Colon (tissue), 2 donors: ENCODE data around the gene CABCOCO1.
"Not testable (repeated sequence)": the region's sequence is repeated elsewhere in the genome, so short reads cannot be mapped to it uniquely, and the experiment has no call there.

Experiments used
- FAIRE-seq: peaks from 2 replicates; lab custom pipeline; 2012; peaks lifted over from hg19 to GRCh38; lab: Jason Lieb, UNC
- donor health status: control.
- donor health status: control.

CABCOCO1 gene

DNA sequence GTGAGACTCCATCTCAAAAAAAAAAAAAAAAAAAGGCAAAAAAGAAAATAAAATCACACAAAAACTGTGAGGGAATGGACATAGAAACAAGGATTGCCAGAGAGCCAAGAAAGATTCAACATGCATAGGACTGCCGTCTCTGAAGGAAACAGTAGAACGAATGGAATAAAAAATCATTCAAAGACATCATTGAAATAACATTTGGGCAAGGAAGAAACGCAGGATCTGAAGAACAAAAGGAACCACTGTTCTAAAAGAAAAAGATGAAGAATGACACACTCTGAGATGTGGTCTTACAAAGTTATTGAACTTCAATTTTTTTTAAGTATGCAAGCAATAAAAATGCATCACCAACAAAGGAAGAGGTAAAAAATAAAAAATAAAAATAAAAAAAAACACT lies 57.2 kb downstream of the CABCOCO1 start:
- no peak for FAIRE-seq

DNA sequence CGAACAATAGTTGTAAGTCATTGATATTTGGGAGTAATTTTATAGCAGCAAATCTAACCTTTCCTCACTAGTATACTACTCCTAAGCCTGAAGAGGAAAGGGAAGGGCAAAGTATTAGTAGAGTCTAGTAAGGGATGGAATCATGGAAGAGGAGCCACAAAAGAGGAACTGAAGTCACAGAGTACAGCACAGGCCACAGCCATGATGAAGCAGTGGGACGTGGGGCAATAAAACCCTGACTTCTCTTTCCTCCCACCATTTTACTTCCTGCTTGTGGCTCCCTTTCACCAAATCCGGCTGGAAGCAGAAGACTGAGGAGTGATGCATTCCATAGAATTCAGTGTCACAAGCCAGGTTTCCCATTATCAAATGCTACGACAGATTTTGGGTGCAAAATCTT lies 58.7 kb downstream of the CABCOCO1 start:
- no peak for FAIRE-seq

DNA sequence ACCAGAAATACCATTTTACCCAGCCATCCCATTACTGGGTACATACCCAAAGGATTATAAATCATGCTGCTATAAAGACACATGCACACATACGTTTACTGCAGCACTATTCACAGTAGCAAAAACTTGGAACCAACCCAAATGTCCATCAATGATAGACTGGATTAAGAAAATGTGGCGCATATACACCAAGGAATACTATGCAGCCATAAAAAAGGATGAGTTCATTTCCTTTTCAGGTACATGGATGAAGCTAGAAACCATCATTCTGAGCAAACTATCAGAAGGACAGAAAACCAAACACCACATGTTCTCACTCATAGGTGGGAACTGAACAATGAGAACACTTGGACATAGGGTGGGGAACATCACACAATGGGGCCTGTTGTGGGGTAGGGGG lies 62.5 kb downstream of the CABCOCO1 start:
- not testable (repeated sequence) for FAIRE-seq

DNA sequence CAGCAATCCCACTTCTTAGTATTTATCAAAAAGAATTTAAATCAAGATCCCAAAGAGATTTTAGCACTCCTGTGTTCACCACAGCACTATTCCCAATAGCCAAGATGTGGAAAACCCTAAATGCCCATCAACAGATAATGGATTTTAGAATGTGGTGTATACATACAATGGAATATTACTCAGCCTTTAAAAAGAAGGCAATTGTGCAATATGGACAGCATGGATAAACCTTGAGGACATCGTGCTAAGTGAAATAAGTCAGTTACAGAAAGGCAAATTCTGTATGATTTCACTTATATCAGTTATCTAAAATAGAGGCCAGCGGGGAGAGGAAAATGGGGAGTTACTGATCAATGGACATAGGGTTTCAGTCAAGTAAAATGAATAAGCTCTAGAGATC lies 66.9 kb downstream of the CABCOCO1 start:
- no peak for FAIRE-seq

DNA sequence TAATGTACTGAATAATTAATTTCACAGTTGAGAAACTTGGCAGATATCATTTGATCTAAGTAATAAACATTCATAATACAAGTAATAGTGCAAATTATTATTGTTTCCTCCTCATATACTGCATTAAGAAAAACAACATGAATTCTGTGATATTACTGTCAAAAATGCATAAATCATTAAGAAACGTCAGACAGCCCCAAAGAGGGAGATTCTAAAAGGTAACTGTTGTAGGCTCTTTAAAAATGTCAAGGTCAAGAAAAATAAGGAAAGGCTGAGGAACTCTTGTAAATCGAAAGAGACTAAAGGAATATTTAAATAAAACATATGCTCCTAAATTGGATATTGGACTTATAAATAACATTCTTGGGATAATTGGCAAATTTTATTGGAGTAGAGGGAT lies 67.9 kb downstream of the CABCOCO1 start:
- FAIRE-seq = no peak

DNA sequence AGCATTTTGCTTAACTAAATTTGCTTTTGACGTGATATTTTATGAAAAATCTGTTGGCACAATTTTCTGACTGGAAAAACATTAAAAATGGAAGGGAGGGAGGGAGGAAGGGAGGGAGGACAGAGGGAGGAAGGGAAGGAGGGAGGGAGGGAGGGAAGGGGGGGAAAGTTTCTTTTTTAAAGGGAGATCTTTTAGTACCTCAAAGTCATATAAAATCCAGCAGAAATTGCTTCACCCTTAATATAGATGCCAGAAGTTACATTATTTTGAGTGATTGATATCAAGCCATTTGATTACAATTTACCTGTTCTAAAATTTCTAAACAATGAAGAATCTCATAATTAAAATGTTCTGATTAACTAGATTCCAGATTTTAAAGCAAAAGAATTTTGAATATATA lies 68.9 kb downstream of the CABCOCO1 start:
- FAIRE-seq = no peak

DNA sequence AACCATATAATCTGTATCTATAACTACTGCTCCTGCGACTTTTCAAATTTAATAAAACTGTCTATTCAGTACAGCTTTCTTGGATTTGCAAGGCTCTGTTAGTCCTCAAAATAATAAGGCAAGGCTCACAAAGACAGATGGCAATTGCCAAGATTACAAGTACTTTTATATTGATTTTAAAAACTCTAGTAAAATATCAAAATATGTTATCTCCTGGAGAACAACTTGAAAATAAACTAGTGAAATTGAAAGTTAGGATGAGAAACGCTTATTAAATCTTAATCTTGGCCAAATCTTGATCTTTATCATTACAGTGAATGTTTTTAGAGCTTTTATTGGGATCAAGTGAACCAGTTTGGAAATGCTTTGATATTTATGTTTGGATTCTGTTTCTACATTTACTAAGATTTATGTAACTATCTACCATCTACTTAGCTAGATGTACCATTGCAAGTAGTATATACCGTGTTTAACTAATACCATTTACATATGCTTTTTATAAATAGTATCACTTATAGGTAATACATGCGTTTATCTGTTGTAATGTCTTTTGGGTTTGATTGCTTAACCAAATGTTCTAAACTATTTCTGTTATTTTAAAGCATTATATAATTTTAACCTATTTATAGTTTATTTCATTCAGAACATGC lies 70.0 kb downstream of the CABCOCO1 start:
- peak; percentile 78 for FAIRE-seq

DNA sequence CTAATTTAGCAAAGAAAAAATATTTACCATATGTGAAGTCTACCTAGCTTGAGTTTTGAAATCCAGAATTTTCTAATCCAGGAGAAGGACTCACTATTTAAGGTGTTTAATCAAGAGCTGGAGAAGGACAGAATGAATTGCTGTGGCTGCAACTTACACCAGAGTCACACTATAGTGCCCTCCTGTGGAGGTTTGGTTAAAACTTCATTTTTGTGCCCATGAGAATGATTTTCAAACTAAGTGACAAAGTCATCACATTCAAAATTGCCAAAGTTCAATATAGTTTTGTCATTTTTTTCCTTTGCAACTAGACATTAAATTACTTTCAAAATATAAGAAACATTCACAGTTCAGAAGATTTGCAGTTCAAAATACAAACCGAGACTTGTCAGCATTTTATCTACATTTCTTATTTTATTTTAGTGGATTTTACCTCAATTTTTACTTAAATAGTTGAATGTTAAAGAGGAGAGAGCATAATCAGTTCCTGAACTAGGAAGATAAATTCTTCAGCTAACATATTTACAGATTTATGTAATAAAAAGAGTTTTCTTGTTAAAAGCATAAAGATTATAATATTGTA lies 70.7 kb downstream of the CABCOCO1 start:
- peak; percentile 33 for FAIRE-seq

DNA sequence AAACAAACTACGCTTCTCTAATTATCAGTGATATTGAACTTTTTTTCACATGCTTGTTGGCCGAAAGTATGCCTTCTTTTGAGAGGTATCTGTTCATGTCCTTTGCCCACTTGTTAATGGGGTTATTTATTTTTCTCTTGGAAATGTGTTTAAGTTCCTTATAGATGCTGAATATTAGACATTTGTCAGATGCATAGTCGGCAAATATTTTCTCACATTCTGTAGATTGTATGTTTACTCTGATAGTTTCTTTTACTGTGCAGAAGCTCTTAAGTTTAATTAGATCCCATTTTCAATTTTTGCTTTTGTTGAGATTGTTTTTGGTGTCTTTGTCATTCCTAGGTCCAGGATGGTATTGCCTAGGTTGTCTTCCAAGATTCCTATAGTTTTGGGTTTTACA lies 73.2 kb downstream of the CABCOCO1 start:
- FAIRE-seq = no peak

DNA sequence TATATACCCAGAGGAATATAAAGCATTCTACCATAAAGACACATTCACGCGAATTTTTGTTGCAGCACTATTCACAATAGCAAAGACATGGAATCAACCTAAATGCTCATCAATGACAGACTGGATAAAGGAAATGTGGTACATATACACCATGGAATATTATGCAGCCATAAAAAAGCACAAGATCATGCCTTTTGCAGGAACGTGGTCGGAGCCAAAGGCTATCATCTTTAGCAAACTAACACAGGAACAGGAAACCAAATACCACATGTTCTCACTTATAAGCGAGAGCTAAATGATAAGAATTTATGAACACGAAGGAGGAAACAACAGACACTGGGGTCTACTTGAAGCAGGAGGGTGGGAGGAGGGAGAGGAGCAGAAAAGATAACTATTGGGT lies 74.7 kb downstream of the CABCOCO1 start:
- not testable (repeated sequence) for FAIRE-seq

DNA sequence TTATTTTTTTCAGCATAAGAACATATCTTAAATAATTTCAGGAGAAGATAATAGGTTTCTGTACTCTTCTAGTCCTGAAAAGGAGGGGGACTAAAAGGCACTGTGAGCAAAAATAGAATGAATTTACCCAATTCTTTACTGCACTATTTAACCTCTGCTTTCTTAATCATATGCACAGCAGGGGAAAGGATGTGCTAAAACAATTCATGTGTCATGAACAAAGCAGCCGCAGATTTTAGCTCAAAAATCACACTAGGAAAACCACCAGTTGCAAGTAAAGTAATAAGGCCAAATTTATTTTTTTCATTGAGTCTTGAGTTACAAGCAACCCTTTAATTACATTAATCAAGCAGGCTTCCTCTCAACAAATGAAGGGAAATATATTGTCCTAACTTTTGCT lies 80.1 kb downstream of the CABCOCO1 start:
- FAIRE-seq = no peak

DNA sequence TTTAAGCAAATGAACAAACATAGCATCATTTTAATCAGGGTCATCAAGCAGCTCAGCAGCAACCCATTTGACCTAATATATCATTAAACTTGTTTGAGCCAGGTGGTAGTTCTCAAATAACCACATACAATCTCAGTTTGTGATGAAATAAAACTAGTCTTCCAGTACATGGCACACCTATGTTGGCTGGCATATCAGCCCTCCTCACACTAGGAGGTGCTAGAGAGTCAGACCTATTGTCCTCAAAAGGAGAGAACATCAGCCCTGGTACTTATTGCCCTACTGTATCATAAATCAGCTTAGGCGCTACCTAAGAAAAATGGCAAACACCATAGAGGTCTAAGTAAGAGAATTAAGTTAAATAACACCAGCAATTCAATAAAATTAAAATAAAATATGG lies 81.7 kb downstream of the CABCOCO1 start:
- no peak for FAIRE-seq

DNA sequence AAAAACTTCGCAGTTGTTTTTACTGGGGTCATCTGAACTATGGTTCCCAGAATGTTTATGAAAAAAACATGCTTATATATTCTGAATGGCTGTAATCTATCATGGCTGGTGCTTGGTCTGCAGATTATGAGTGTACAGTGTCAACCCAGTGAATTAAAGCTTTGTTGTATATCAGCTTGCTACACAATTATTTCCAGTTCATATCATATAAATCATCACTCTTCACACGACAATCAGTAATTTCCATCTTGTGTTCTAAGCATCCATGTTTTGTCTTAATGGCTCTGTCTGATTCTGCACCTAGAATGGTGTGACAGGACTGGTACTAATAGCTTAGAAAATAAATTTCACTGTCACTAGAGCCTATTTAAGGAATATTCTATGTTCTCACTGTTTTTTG lies 83.6 kb downstream of the CABCOCO1 start:
- FAIRE-seq = no peak

DNA sequence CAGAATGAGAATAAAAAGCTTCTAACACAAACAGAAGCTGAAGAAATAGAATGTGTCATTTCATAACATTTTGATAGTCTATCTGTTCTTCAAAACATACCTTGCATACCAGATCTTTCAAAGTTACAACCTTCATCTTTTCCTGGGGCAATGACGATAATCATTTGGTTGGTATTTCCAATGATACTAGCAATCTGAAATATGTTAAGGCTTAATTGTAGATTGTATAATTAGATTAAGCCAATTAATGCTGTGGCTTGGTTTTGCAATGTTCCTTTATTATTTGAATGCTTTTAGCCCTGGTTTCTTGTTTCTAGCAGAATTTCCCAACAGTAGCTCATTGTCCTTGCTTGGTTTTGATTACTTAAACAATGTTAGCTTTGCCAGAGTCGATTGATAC lies 84.6 kb downstream of the CABCOCO1 start:
- no peak for FAIRE-seq

DNA sequence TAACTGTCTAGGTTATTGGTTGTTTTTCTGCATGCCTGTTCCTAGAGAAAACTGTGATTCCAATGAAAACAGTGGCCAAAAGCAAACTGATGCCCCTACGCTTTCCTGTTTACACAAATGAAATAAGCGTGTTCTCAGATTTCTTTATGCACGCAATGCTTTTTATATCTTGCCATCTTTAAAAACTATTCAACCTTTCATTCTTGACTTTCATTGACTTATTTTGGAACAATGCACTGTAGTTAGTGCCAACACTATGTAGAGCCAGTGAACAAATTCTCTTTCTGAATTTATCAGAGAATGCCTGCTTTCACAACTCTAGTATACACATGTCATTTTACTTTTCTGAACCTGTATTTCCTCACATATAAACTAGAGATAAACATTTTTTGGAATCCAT lies 86.6 kb downstream of the CABCOCO1 start:
- FAIRE-seq = no peak

DNA sequence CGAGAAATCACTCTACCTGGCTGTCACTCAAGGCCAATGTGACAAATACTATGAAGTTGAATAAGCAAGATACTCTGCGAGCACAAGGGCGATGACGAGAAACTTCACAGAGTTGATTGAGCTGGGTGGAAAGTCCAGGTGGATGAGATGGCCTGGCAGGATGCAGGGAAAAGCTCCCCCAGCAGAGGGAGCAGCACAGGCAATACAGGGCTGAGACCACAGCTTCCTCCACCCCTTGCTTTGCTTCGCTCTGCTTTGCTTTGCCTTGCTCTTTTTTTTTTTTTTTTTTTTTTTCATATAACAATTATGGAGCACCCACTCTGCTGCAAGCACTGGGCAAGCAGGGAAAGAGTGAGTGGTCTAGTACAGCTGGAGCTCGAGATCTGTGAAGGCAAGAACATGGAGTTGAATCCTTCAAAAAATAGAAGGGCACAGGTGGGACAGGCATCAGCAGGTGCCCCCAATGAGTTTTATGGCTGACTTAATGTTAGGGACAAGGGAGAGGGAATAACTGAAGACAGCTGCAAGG lies 88.3 kb downstream of the CABCOCO1 start:
- no peak for FAIRE-seq

DNA sequence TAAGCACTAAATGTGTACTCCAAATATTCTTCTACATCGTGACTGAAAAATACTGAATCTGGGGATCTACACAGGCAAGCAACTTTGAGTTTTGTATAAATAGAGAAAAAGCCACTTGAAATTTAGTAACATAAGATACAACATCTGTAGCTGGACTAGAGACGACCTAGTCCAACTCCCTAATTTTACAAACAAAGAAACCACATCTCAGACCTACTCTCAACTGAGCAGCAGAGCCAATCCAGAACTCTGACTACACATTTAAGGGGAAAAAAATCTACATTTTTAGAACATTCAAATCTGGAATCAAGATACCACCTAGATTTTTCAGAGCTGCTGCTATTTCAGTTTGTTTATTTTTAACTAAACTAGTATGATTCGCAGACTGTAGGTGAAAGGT lies 88.9 kb downstream of the CABCOCO1 start:
- no peak for FAIRE-seq

DNA sequence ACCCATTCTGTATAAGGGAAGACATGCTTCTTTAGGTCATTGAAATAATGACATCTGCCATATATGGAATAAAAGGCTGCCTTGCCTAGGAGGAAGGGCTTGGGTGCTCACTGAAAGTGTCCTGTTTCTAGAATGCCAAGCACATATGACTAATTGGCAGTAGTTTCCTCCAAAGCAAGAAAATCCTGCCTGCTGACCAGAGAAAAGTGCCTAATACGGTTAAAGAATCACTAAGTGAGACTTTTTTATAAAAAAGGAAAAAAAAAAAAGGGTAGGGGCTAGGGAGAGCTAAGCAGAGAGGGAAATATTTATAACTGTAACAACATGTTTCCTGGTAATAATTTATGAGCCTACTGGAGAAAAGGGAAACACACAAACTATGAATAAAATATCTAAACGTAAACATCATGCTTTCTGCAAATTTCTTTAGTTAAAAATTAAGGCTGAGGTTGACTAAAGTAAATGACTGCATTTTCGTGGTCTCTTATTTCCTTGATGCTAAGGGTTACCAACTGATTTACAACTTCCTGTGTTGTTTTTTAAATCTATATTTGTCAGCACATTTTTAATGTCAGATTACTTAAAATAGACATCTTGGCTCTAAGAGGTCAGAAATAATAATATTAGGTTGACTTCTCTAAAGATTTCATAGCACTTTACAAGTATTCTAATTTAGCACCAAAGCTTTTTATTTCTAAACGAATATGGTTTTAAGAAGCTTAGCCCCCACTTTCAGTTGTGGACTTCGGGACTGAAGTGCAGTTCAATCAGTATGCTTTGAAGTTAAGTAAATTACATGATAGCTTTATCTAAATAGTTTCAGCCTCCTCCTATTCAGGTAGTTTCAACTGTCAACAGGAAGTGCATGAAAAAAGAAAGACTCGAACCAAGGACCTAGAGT lies 89.6 kb downstream of the CABCOCO1 start:
- FAIRE-seq = peak; percentile 55

DNA sequence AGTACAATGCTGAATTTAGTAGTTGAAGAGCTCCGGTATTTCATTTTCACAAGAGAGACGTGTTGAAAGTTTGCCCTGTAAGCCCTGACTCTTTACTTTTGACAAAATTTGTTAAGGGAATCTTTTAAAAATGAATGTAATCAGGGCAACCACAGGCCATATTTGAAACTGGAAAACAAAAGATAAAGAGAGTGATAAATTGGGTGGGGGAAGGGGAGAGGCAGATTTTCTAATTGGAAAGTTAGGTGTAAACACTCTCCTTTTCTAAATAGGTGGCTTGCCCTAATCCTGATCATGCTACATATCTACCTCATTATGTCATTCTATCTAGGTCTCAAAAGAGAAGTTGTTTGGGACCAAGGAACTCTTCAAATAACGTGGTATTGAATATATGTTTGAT lies 90.7 kb downstream of the CABCOCO1 start:
- no peak for FAIRE-seq

DNA sequence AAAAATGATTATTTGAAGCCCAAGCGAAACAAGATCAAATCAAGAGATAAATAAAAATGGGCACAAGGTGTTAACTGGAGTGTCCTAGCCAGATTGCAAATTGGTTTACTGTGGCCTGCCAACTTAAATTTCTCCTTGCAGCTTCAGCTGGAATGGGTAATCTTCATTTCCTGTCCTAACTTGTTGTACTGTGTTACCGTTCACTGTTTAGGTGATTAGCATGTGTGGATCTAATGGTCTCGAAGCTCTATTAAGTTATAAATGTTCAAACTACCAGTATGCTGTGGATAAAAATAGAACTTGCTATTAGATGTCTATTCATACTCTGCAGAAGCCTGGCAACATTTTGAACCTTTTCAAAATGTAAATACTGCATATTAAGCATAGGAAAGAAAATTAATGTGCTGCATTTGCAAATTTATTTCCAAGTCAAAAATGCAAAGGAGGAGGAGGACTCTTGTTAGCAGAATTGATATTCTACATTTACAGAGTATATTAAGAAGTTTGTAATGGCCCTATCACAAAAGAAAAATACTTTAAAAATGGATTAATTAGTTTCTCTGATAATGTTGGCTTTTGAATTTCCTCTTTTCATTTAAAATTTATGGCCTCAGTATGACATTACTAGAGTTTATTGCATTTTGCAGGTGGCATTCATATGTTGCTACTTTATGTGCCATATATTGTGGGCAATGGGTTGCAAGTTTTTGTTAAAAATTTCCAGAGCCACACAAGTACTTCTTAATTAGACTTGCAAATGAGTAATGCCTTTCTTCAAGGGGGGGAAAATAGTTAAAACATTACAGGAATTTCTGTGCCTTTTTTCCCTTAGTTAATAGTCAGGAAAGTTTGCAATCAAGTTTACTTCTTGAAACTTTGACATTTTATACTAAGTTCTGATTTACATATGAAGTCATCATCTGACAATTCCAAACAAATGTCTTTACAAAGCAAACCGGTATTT lies 92.1 kb downstream of the CABCOCO1 start:
- FAIRE-seq = no peak

DNA sequence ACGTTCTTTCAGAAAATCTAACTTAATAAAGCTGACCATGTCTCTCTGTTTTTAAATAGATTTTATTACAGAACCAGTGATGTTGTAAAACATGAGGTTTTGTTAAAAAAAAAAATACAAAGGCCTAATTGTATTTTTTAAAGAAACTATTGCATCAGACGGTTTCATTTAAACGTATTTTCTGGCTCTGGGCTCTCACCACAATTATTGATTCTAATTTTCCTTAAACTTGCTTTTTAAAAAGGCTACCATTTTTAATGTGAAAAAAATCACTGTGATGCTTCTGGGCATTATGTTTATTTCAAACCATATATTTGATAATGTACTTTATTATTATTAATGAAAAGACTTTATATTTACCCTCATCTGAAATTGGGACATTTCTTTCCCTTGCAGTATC lies 94.3 kb downstream of the CABCOCO1 start:
- FAIRE-seq = peak; percentile 28
